HG03139 (cell line): ENCODE measurements around the gene ARHGAP22.

Experiments used
- ATAC-seq: cut with Tn5 transposase; IDR thresholded peaks from one replicate; pipeline ENCODE4 v1.9.1; 2021; ENCODE audit not compliant: unreplicated experiment

ARHGAP22 gene

GRCh38 chr10:48465860-48466521 is 138.9 kb downstream of the ARHGAP22 start:
- ATAC-seq, result no peak

GRCh38 chr10:48464871-48465736 is 139.8 kb downstream of the ARHGAP22 start:
- ATAC-seq, result no peak

GRCh38 chr10:48464121-48464870 is 140.6 kb downstream of the ARHGAP22 start:
- no peak for ATAC-seq

GRCh38 chr10:48463318-48464003 is 141.4 kb downstream of the ARHGAP22 start:
- no peak for ATAC-seq

GRCh38 chr10:48462482-48463020 is 142.3 kb downstream of the ARHGAP22 start:
- ATAC-seq, result no peak

- no peak for ATAC-seq
Measured at GRCh38 chr10:48461623-48462481, 143.0 kb downstream of the ARHGAP22 start.

GRCh38 chr10:48460182-48460581 is 144.7 kb downstream of the ARHGAP22 start:
- ATAC-seq, result no peak

- no peak for ATAC-seq
Measured at GRCh38 chr10:48459270-48460150, 145.4 kb downstream of the ARHGAP22 start.

- no peak for ATAC-seq
Measured at GRCh38 chr10:48458662-48459048, 146.2 kb downstream of the ARHGAP22 start.

- ATAC-seq, result no peak
Measured at GRCh38 chr10:48457949-48458661, 146.8 kb downstream of the ARHGAP22 start.

GRCh38 chr10:48456808-48457761 is 147.8 kb downstream of the ARHGAP22 start:
- ATAC-seq, result no peak

- ATAC-seq, result no peak
Measured at GRCh38 chr10:48456361-48456804, 148.5 kb downstream of the ARHGAP22 start.

- ATAC-seq, result no peak
Measured at GRCh38 chr10:48455392-48456151, 149.3 kb downstream of the ARHGAP22 start.

GRCh38 chr10:48455055-48455391 is 149.8 kb downstream of the ARHGAP22 start:
- no peak for ATAC-seq

GRCh38 chr10:48454302-48455054 is 150.4 kb downstream of the ARHGAP22 start:
- no peak for ATAC-seq
